GM21360 (cell line): Measurements from ENCODE around the gene ERC2.

ENCODE experiments used
- ATAC-seq: cut with Tn5 transposase; IDR thresholded peaks from one replicate; pipeline ENCODE4 v1.9.1; 2021; ENCODE audit warnings: mild to moderate bottlenecking, moderate library complexity; ENCODE audit not compliant: unreplicated experiment

ERC2 gene

GRCh38 chr3:56126632-56127031, 341.6 kb downstream of the ERC2 start:
- no peak for ATAC-seq

GRCh38 chr3:56125358-56126005, 342.8 kb downstream of the ERC2 start:
- no peak for ATAC-seq

- ATAC-seq = no peak
These were observed 343.7 kb downstream of the ERC2 start for GRCh38 chr3:56124546-56124945.

GRCh38 chr3:56123487-56123886, 344.8 kb downstream of the ERC2 start:
- no peak for ATAC-seq

- no peak for ATAC-seq
These were observed 345.4 kb downstream of the ERC2 start for GRCh38 chr3:56122911-56123310.

GRCh38 chr3:56121716-56122115, 346.6 kb downstream of the ERC2 start:
- no peak for ATAC-seq

- no peak for ATAC-seq
These were observed 348.5 kb downstream of the ERC2 start for GRCh38 chr3:56119575-56120349.

- ATAC-seq = no peak
These were observed 349.3 kb downstream of the ERC2 start for GRCh38 chr3:56118968-56119367.

- no peak for ATAC-seq
These were observed 352.6 kb downstream of the ERC2 start for GRCh38 chr3:56115698-56116097.

GRCh38 chr3:56115199-56115598, 353.1 kb downstream of the ERC2 start:
- no peak for ATAC-seq

- no peak for ATAC-seq
These were observed 354.4 kb downstream of the ERC2 start for GRCh38 chr3:56113908-56114307.

GRCh38 chr3:56113231-56113630, 355.0 kb downstream of the ERC2 start:
- ATAC-seq = no peak

- ATAC-seq = no peak
These were observed 356.5 kb downstream of the ERC2 start for GRCh38 chr3:56111606-56112304.

GRCh38 chr3:56110886-56111285, 357.4 kb downstream of the ERC2 start:
- ATAC-seq = no peak

GRCh38 chr3:56107157-56107556, 361.1 kb downstream of the ERC2 start:
- no peak for ATAC-seq

GRCh38 chr3:56102032-56102431, 366.2 kb downstream of the ERC2 start:
- ATAC-seq = no peak

GRCh38 chr3:56101576-56101975, 366.7 kb downstream of the ERC2 start:
- no peak for ATAC-seq

- ATAC-seq = no peak
These were observed 371.3 kb downstream of the ERC2 start for GRCh38 chr3:56096999-56097398.

GRCh38 chr3:56094170-56094569, 374.1 kb downstream of the ERC2 start:
- no peak for ATAC-seq

- no peak for ATAC-seq
These were observed 378.5 kb downstream of the ERC2 start for GRCh38 chr3:56089739-56090138.

- ATAC-seq = no peak
These were observed 380.7 kb downstream of the ERC2 start for GRCh38 chr3:56087451-56088053.

GRCh38 chr3:56086355-56086754, 381.9 kb downstream of the ERC2 start:
- ATAC-seq = no peak
